HEK293T (cell line): ENCODE data around the gene ELP5.

ENCODE experiments used
- ARNT ChIP-seq: fragments of 450-650 bp; IDR thresholded peaks from 2 replicates; pipeline ENCODE4 v1.6.1; 2017; ENCODE audit warnings: mild to moderate bottlenecking
- BHLHE40 ChIP-seq: fragments of 450-650 bp; IDR thresholded peaks from 2 replicates; pipeline ENCODE4 v1.6.1; 2016; ENCODE audit warnings: mild to moderate bottlenecking, moderate library complexity, borderline replicate concordance
- CTBP1 ChIP-seq: fragments of 450-650 bp; IDR thresholded peaks from 2 replicates; pipeline ENCODE4 v1.6.1; 2016; ENCODE audit warnings: borderline replicate concordance
- ELF4 ChIP-seq: fragments of 450-650 bp; IDR thresholded peaks from 2 replicates; pipeline ENCODE4 v1.6.1; 2017; ENCODE audit warnings: antibody characterized with exemption
- FOXA1 ChIP-seq: fragments of 450-650 bp; IDR thresholded peaks from 2 replicates; pipeline ENCODE4 v1.6.1; 2016; ENCODE audit warnings: mild to moderate bottlenecking
- FOXK2 ChIP-seq: fragments of 450-650 bp; IDR thresholded peaks from 2 replicates; pipeline ENCODE4 v1.6.1; 2016; ENCODE audit warnings: mild to moderate bottlenecking
- FOXM1 ChIP-seq: fragments of 450-650 bp; IDR thresholded peaks from 2 replicates; pipeline ENCODE4 v1.6.1; 2017; ENCODE audit warnings: mild to moderate bottlenecking, borderline replicate concordance
- L3MBTL2 ChIP-seq: fragments of 450-650 bp; conservative IDR thresholded peaks from 2 replicates; pipeline ENCODE4 v1.6.1; 2016; ENCODE audit warnings: mild to moderate bottlenecking
- LEF1 ChIP-seq: fragments of 450-650 bp; IDR thresholded peaks from 2 replicates; pipeline ENCODE4 v1.6.1; 2017; ENCODE audit warnings: mild to moderate bottlenecking, borderline replicate concordance
- NFRKB ChIP-seq: fragments of 450-650 bp; IDR thresholded peaks from 2 replicates; pipeline ENCODE4 v1.6.1; 2016; ENCODE audit warnings: mild to moderate bottlenecking, moderate library complexity
- SP1 ChIP-seq: fragments of 450-650 bp; IDR thresholded peaks from 2 replicates; pipeline ENCODE4 v1.6.1; 2017
- TARDBP ChIP-seq: fragments of 450-650 bp; IDR thresholded peaks from 2 replicates; pipeline ENCODE4 v1.6.1; 2016

DNA sequence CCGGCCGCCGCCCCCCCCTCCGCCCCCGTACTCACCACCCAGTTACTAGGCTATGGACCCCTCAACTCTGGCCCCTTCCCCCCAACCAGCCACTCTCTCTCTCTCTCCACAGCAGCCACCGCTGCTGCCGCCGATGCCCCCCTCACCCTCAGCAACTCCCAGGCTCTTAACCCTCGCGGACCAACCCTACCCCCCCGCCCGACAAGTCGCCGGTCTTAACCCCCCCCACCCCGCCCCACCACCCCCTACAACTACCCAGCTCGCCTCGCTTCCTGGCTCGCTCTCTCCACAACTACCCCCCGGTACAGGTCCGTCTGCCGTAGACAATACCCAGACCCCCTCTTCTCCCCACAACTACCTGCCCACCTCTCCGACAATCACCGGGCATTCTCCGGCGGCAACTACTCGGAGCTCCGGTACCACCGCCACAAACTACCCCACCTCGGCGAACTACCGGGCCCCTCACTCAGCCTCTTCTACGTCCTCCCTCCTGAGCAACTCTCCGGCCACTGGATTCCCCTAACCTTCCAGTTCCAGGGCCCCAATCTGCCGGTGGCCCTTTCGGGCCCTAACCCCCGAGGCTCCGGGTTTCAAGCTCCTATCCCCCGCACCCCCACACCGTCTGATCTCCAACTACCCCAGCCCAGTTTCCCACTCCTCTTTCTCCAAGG is 13.5 kb upstream of the ELP5 start:
- no peak for TF ChIP-seq TARDBP
- no peak for TF ChIP-seq SP1
- no peak for TF ChIP-seq ELF4
- no peak for TF ChIP-seq NFRKB
- TF ChIP-seq FOXA1 = no peak
- TF ChIP-seq FOXK2 = no peak
- no peak for TF ChIP-seq CTBP1
- no peak for TF ChIP-seq L3MBTL2
- TF ChIP-seq ARNT = no peak
- no peak for TF ChIP-seq BHLHE40
- TF ChIP-seq LEF1 = no peak
- TF ChIP-seq FOXM1 = no peak
